Spinal cord (tissue), 10 donors: ENCODE results near the gene RWDD4. TPM values are rescaled to one million over a fixed set of nuclear protein-coding genes. Genes with fewer than 3 reads are reported as not detected.
A peak's percentile ranks its signal among the peaks of the same experiment; 100 is the strongest.

ENCODE experiments used
- DNase-seq, 6 donors: peaks; one replicate each; pipeline versions ENCODE4 v3.0.0 to v3.0.0-alpha.2; 2013 to 2015; ENCODE audit warnings: low spot score in 6 of 6, low read depth in 4 of 6
- H3K27ac ChIP-seq: one replicate; pipeline ENCODE4 v1.5.1; 2013; ENCODE audit warnings: low read depth, low read length, control low read depth
- H3K27me3 ChIP-seq: one replicate; pipeline ENCODE4 v1.6.1; 2013; ENCODE audit warnings: low read length; ENCODE audit not compliant: control insufficient read depth, insufficient read depth
- H3K36me3 ChIP-seq: one replicate; pipeline ENCODE4 v1.6.1; 2013; ENCODE audit warnings: low read length; ENCODE audit not compliant: control insufficient read depth, insufficient read depth
- H3K4me1 ChIP-seq: one replicate; pipeline ENCODE4 v1.6.1; 2013; ENCODE audit warnings: low read length; ENCODE audit not compliant: control insufficient read depth, insufficient read depth
- H3K4me3 ChIP-seq: one replicate; pipeline ENCODE4 v1.5.1; 2013; ENCODE audit warnings: low read depth, low read length, control low read depth
- H3K9me3 ChIP-seq: one replicate; pipeline ENCODE4 v1.6.1; 2013; ENCODE audit warnings: low read length; ENCODE audit not compliant: control insufficient read depth, insufficient read depth
- WGBS: methylation state at CpG from one replicate; pipeline ENCODE4 v1.1.5; 2013; ENCODE audit warnings: missing lambda C conversion rate; ENCODE audit not compliant: insufficient coverage; 5-methylcytosine and 5-hydroxymethylcytosine counted together
- polyA plus RNA-seq, 2 donors: library from polyadenylated mRNA; unstranded; fragments of 120-200 nt; gene quantifications; one replicate each; pipeline ENCODE4 v1.2.1, GENCODE V29; 2013; ENCODE audit not compliant: insufficient read length in 2 of 2
- small RNA-seq: library from RNA; depleted of rRNA; stranded (forward); fragments of <200 nt; gene quantifications from one replicate; pipeline ENCODE3, GENCODE V24; 2014; ENCODE audit warnings: low replicate concordance
- total RNA-seq, 2 donors: library from RNA; depleted of rRNA in 1 of 2; stranded (reverse); fragments of 120-200 nt in 1 of 2; fragments of >200 nt in 1 of 2; gene quantifications; one replicate each; pipeline versions ENCODE4 v1.2.3 to v1.2.4, GENCODE V29; 2013 to 2014
- donor health status: healthy.

RWDD4 gene
- total and polyA plus RNA-seq, 4 donors, result 20.9 to 31.1 (median 24.2) TPM

- Histone ChIP-seq H3K27me3 (no peaks in the 10 kb centered on the region), H3K4me3 (no peak overlapping the region), H3K36me3 (no peaks in the 10 kb centered on the region), H3K4me1 (no peaks in the 10 kb centered on the region), H3K9me3 (no peaks in the 10 kb centered on the region), H3K27ac (no peak overlapping the region)
- WGBS, result 100% methylated on average over 1 of the region's 2 CpGs
- peak in 1 of 6 donors; percentile 40 for DNase-seq
These were observed 62.8 kb downstream of the RWDD4 start for GRCh38 chr4:183596067-183596757.

- DNase-seq, result no peak
- Histone ChIP-seq H3K36me3 (no peaks in the 10 kb centered on the region), H3K9me3 (no peaks in the 10 kb centered on the region), H3K4me1 (no peaks in the 10 kb centered on the region), H3K27ac (no peak overlapping the region), H3K27me3 (no peaks in the 10 kb centered on the region), H3K4me3 (no peak overlapping the region)
- no CpG with 5 or more reads among the region's 3 CpGs for WGBS
These were observed 64.2 kb downstream of the RWDD4 start for GRCh38 chr4:183594823-183595222.

GRCh38 chr4:183591301-183591700, 67.7 kb downstream of the RWDD4 start:
- Histone ChIP-seq H3K4me1 (no peaks in the 10 kb centered on the region), H3K27ac (no peak overlapping the region), H3K4me3 (no peak overlapping the region), H3K9me3 (no peaks in the 10 kb centered on the region), H3K36me3 (no peaks in the 10 kb centered on the region), H3K27me3 (no peaks in the 10 kb centered on the region)
- WGBS, result 95% methylated on average over 3 of the region's 4 CpGs
- no peak for DNase-seq

Small RNA genes within 50 kb of the gene (small RNA-seq; reads per million reads assigned to genes)
- gene RNU6-1053P (not detected), gene RNU6-335P (not detected), gene RNU6-479P (not detected)

Other genes starting within 250 kb of the RWDD4 start
- 10 to 100 TPM; 17.1 to 19.5 TPM for gene CDKN2AIP, start 214.5 kb downstream of the RWDD4 start, total RNA-seq
- 10 to 100 TPM; 23.0 to 27.5 TPM for gene CDKN2AIP, start 214.5 kb downstream of the RWDD4 start, polyA plus RNA-seq
- gene ING2, start 154.1 kb downstream of the RWDD4 start, total RNA-seq, result 10 to 100 TPM; 19.6 to 23.0 TPM
- gene ING2, start 154.1 kb downstream of the RWDD4 start, polyA plus RNA-seq, result 10 to 100 TPM; 19.9 to 22.5 TPM
- 10 to 100 TPM; 53.0 to 68.3 TPM for gene TRAPPC11, start 108 bp upstream of the RWDD4 start, total RNA-seq
- gene TRAPPC11, start 108 bp upstream of the RWDD4 start, polyA plus RNA-seq, result 10 to 100 TPM; 35.6 to 39.3 TPM
- gene STOX2, start 246.1 kb upstream of the RWDD4 start, total RNA-seq, result 10 to 100 TPM; 31.1 to 38.7 TPM
- gene STOX2, start 246.1 kb upstream of the RWDD4 start, polyA plus RNA-seq, result 10 to 100 TPM; 25.9 to 30.8 TPM